Fibroblast of lung (primary cell): ENCODE results near the gene TTLL11. TPM values are rescaled to one million over a fixed set of nuclear protein-coding genes. Genes with fewer than 3 reads are reported as not detected.

Experiments used
- DNase-seq, 2 donors: peaks; one replicate each; pipeline versions ENCODE4 v3.0.0 to v3.0.0-alpha.2; 2010; ENCODE audit warnings: low read depth in 2 of 2
- H2AFZ ChIP-seq: 2 replicates; pipeline ENCODE4 v1.5.1; 2012; ENCODE audit warnings: low read length, control low read depth, inconsistent platforms
- H3K27ac ChIP-seq: 2 replicates; pipeline ENCODE4 v1.5.1; 2011; ENCODE audit warnings: low read length, control low read depth; ENCODE audit not compliant: insufficient read depth
- H3K27me3 ChIP-seq: 2 replicates; pipeline ENCODE4 v1.5.1; 2011; ENCODE audit warnings: mild to moderate bottlenecking, low read length; ENCODE audit not compliant: control insufficient read depth, insufficient read depth
- H3K36me3 ChIP-seq: 2 replicates; pipeline ENCODE4 v1.5.1; 2011; ENCODE audit warnings: low read length; ENCODE audit not compliant: control insufficient read depth, insufficient read depth
- H3K4me1 ChIP-seq: 2 replicates; pipeline ENCODE4 v1.5.1; 2011; ENCODE audit warnings: low read length; ENCODE audit not compliant: control insufficient read depth, insufficient read depth; ENCODE audit errors: extremely low read depth
- H3K4me2 ChIP-seq: 2 replicates; pipeline ENCODE4 v1.5.1; 2011; ENCODE audit warnings: low read length, control low read depth; ENCODE audit not compliant: insufficient read depth; ENCODE audit errors: extremely low read depth
- H3K4me3 ChIP-seq, 4 experiments: fragments of 200-600 bp in 1 of 4; sonication (generic) in 1 of 4; replicated peaks in 1 of 4; 2 replicates each; pipeline ENCODE4 v1.5.1; 2011 to 2016; ENCODE audit warnings: low read length in 4 of 4, low read depth in 3 of 4, mild to moderate bottlenecking in 3 of 4, control low read depth in 2 of 4, inconsistent platforms in 1 of 4, mixed read lengths in 1 of 4; ENCODE audit not compliant: insufficient read depth in 1 of 4; ENCODE audit errors: control extremely low read depth in 1 of 4
- H3K79me2 ChIP-seq: 2 replicates; pipeline ENCODE4 v1.5.1; 2012; ENCODE audit warnings: mild to moderate bottlenecking, low read length, inconsistent platforms; ENCODE audit not compliant: control insufficient read depth, insufficient read depth
- H3K9ac ChIP-seq: 2 replicates; pipeline ENCODE4 v1.5.1; 2011; ENCODE audit warnings: mild to moderate bottlenecking, low read length, control low read depth; ENCODE audit not compliant: insufficient read depth
- H3K9me3 ChIP-seq: 2 replicates; pipeline ENCODE4 v1.5.1; 2012; ENCODE audit warnings: low read depth, low read length; ENCODE audit not compliant: control insufficient read depth, insufficient read depth
- H4K20me1 ChIP-seq: 2 replicates; pipeline ENCODE4 v1.5.1; 2011; ENCODE audit warnings: low read length; ENCODE audit not compliant: control insufficient read depth, insufficient read depth; ENCODE audit errors: extremely low read depth
- CTCF ChIP-seq, 2 donors: IDR thresholded peaks in 1 of 2; conservative IDR thresholded peaks in 1 of 2; 1 replicate in 1 of 2; 2 replicates in 1 of 2; pipeline ENCODE4 v1.5.1; 2011 to 2012; ENCODE audit warnings: low read length in 2 of 2, control low read depth in 1 of 2, inconsistent platforms in 1 of 2, low read depth in 1 of 2, mild to moderate bottlenecking in 1 of 2
- EZH2 ChIP-seq: IDR thresholded peaks from 2 replicates; pipeline ENCODE4 v1.5.1; 2012; ENCODE audit warnings: low read length, control low read depth, mild to moderate bottlenecking; ENCODE audit errors: missing control alignments
- polyA plus RNA-seq, 2 donors: library from polyadenylated mRNA; depleted of rRNA in 1 of 2; stranded (reverse) in 1 of 2; unstranded in 1 of 2; fragments of >200 nt; gene quantifications; 2 replicates each; pipeline ENCODE4 v1.2.1, GENCODE V29; 2011 to 2012; ENCODE audit warnings: missing spikeins in 1 of 2
- total RNA-seq: library from RNA; depleted of rRNA; stranded (reverse); fragments of >200 nt; gene quantifications from 2 replicates; pipeline ENCODE4 v1.2.1, GENCODE V29; 2014

Gene TTLL11
- total and polyA plus RNA-seq, 2 donors (not counting 1 experiment from before 2014, with no cell fraction given) = 3.9 to 4.8 TPM

- Histone ChIP-seq H3K9me3 (no peaks in the 10 kb centered on the region), H3K27ac (no peak overlapping the region), H3K36me3 (no peaks in the 10 kb centered on the region), H2AFZ (no peak overlapping the region), H3K79me2 (no peaks in the 10 kb centered on the region), H3K4me2 (no peak overlapping the region), H3K9ac (no peak overlapping the region), H4K20me1 (no peaks in the 10 kb centered on the region), H3K27me3 (no peaks in the 10 kb centered on the region), H3K4me3 (no peak overlapping the region), H3K4me1 (no peaks in the 10 kb centered on the region)
- TF ChIP-seq CTCF (conservative IDR thresholded peaks at IDR 0.05 in 1 of 2, IDR thresholded peaks at IDR 0.05 in 1 of 2; ENCODE audit: low read depth in 1 of 2, low read length in 2 of 2) (no peak), EZH2 (no peak)
- DNase-seq = no peak
Observed at GRCh38 chr9:121897140-121897539, 196.0 kb downstream of the TTLL11 start.

GRCh38 chr9:121896545-121896943 is 196.6 kb downstream of the TTLL11 start:
- H2AFZ ChIP-seq = no peak overlapping the region
- H3K4me2 ChIP-seq = no peak overlapping the region
- H3K9me3 ChIP-seq = no peaks in the 10 kb centered on the region
- no peaks in the 10 kb centered on the region for H3K79me2 ChIP-seq
- H3K9ac ChIP-seq = no peak overlapping the region
- H3K4me1 ChIP-seq = no peaks in the 10 kb centered on the region
- H3K27ac ChIP-seq = no peak overlapping the region
- H4K20me1 ChIP-seq = no peaks in the 10 kb centered on the region
- H3K4me3 ChIP-seq = no peak overlapping the region
- H3K27me3 ChIP-seq = no peaks in the 10 kb centered on the region
- TF ChIP-seq EZH2 = no peak
- no peak for TF ChIP-seq CTCF (conservative IDR thresholded peaks at IDR 0.05 in 1 of 2, IDR thresholded peaks at IDR 0.05 in 1 of 2; ENCODE audit: low read depth in 1 of 2, low read length in 2 of 2)
- no peak for DNase-seq
- H3K36me3 ChIP-seq = no peaks in the 10 kb centered on the region

- peak; percentile 49 to 85 for DNase-seq
- Histone ChIP-seq H3K27me3 (no peaks in the 10 kb centered on the region), H3K4me1 (no peaks in the 10 kb centered on the region), H2AFZ (no peak overlapping the region), H3K4me3 (no peak overlapping the region), H4K20me1 (no peaks in the 10 kb centered on the region), H3K9ac (no peak overlapping the region), H3K79me2 (no peaks in the 10 kb centered on the region), H3K27ac (no peak overlapping the region), H3K4me2 (no peak overlapping the region), H3K9me3 (no peaks in the 10 kb centered on the region), H3K36me3 (no peaks in the 10 kb centered on the region)
- TF ChIP-seq CTCF (conservative IDR thresholded peaks at IDR 0.05 in 1 of 2, IDR thresholded peaks at IDR 0.05 in 1 of 2; ENCODE audit: low read depth in 1 of 2, low read length in 2 of 2) (no peak), EZH2 (no peak)
Observed at GRCh38 chr9:121895818-121896544, 197.1 kb downstream of the TTLL11 start.
